Measurements from ENCODE around the gene GSS.
"Not testable (repeated sequence)": the region's sequence is repeated elsewhere in the genome, so short reads cannot be mapped to it uniquely, and the experiment has no call there.

DNA sequence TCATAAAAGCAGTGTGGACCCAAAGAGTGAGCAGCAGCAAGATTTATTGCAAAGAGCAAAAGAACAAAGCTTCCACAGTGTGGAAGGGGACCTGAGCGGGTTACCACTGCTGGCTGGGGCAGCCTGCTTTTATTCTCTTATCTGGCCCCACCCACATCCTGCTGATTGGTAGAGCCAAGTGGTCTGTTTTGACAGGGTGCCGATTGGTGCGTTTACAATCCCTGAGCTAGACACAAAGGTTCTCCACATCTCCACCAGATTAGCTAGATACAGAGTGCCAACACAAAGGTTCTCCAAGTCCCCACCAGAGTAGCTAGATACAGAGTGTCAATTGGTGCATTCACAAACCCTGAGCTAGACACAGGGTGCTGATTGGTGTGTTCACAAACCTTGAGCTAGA lies 57.5 kb downstream of the GSS start:
- TF ChIP-seq CTCF (conservative IDR thresholded peaks at IDR 0.05; ENCODE audit: low read depth, low read length); EZH2 (IDR thresholded peaks at IDR 0.05; ENCODE audit: borderline replicate concordance, low read depth, low read length, poor library complexity, severe bottlenecking): not testable (repeated sequence)

Data from A673 (cell line).